Mesenchymal stem cell (in vitro differentiated cells and primary cell): ENCODE data around the gene MINDY4. TPM values are rescaled to one million over a fixed set of nuclear protein-coding genes. Genes with fewer than 3 reads are reported as not detected.

Source experiments
- DNase-seq: peaks from one replicate; pipeline ENCODE4 v3.0.0-alpha.2; 2013
- H2AFZ ChIP-seq: one replicate; pipeline ENCODE4 v1.6.1; 2013; ENCODE audit warnings: low read depth, mild to moderate bottlenecking, control low read depth, inconsistent platforms, low read length, moderate library complexity
- H2AK5ac ChIP-seq: 2 replicates; pipeline ENCODE4 v1.6.1; 2013; ENCODE audit warnings: low read length, moderate library complexity, mild to moderate bottlenecking, inconsistent platforms; ENCODE audit not compliant: severe bottlenecking
- H2BK120ac ChIP-seq: one replicate; pipeline ENCODE4 v1.6.1; 2013; ENCODE audit warnings: low read depth, mild to moderate bottlenecking, inconsistent platforms, low read length, moderate library complexity
- H2BK12ac ChIP-seq, 2 experiments: one replicate each; pipeline ENCODE4 v1.6.1; 2013; ENCODE audit warnings: inconsistent platforms in 2 of 2, low read length in 2 of 2, mild to moderate bottlenecking in 2 of 2, moderate library complexity in 2 of 2, control low read depth in 1 of 2
- H2BK15ac ChIP-seq: one replicate; pipeline ENCODE4 v1.6.1; 2013; ENCODE audit warnings: mild to moderate bottlenecking, low read depth, inconsistent platforms; ENCODE audit not compliant: poor library complexity, severe bottlenecking
- H2BK5ac ChIP-seq: 2 replicates; pipeline ENCODE4 v1.6.1; 2013; ENCODE audit warnings: low read depth, mild to moderate bottlenecking, low read length, control low read depth, inconsistent platforms; ENCODE audit not compliant: poor library complexity, severe bottlenecking
- H3K14ac ChIP-seq, 2 experiments: one replicate each; pipeline ENCODE4 v1.6.1; 2013; ENCODE audit warnings: inconsistent platforms in 2 of 2, low read length in 2 of 2, control low read depth in 1 of 2, mild to moderate bottlenecking in 1 of 2, moderate library complexity in 1 of 2
- H3K18ac ChIP-seq, 2 experiments: one replicate each; pipeline ENCODE4 v1.6.1; 2013; ENCODE audit warnings: inconsistent platforms in 2 of 2, low read length in 2 of 2, control low read depth in 1 of 2, low read depth in 1 of 2, mild to moderate bottlenecking in 1 of 2
- H3K23ac ChIP-seq, 2 experiments: one replicate each; pipeline ENCODE4 v1.6.1; 2013; ENCODE audit warnings: inconsistent platforms in 2 of 2, low read length in 2 of 2, mild to moderate bottlenecking in 2 of 2, moderate library complexity in 2 of 2, control low read depth in 1 of 2
- H3K27ac ChIP-seq: 2 replicates; pipeline ENCODE4 v1.5.1; 2013; ENCODE audit warnings: mild to moderate bottlenecking, moderate library complexity, low read length, control low read depth, inconsistent platforms; ENCODE audit not compliant: poor library complexity, severe bottlenecking
- H3K27me3 ChIP-seq, 2 experiments: 2 replicates each; pipeline versions ENCODE4 v1.6.1 to v1.7.0; 2013; ENCODE audit warnings: low read length in 2 of 2, mild to moderate bottlenecking in 2 of 2, moderate library complexity in 2 of 2, control low read depth in 1 of 2, inconsistent platforms in 1 of 2; ENCODE audit not compliant: control insufficient read depth in 1 of 2, insufficient read depth in 1 of 2
- H3K36me3 ChIP-seq, 2 experiments: 2 replicates each; pipeline versions ENCODE4 v1.6.1 to v1.7.0; 2013; ENCODE audit warnings: low read length in 2 of 2, control low read depth in 1 of 2, inconsistent platforms in 1 of 2, low read depth in 1 of 2, mild to moderate bottlenecking in 1 of 2; ENCODE audit not compliant: insufficient read depth in 2 of 2, control insufficient read depth in 1 of 2
- H3K4ac ChIP-seq, 2 experiments: one replicate each; pipeline ENCODE4 v1.6.1; 2013; ENCODE audit warnings: inconsistent platforms in 2 of 2, low read length in 2 of 2, mild to moderate bottlenecking in 2 of 2, moderate library complexity in 2 of 2, control low read depth in 1 of 2, low read depth in 1 of 2
- H3K4me1 ChIP-seq: 2 replicates; pipeline ENCODE4 v1.6.1; 2013; ENCODE audit warnings: low read depth, low read length, control low read depth; ENCODE audit not compliant: control insufficient read depth, insufficient read depth
- H3K4me2 ChIP-seq: 2 replicates; pipeline ENCODE4 v1.6.1; 2013; ENCODE audit warnings: low read length, mild to moderate bottlenecking, inconsistent platforms; ENCODE audit not compliant: poor library complexity, severe bottlenecking
- H3K4me3 ChIP-seq, 2 experiments: 2 replicates each; pipeline versions ENCODE4 v1.5.1 to v1.7.0; 2013; ENCODE audit warnings: low read length in 2 of 2, mild to moderate bottlenecking in 2 of 2, control low read depth in 1 of 2, low read depth in 1 of 2; ENCODE audit not compliant: insufficient read depth in 1 of 2
- H3K79me1 ChIP-seq: replicated peaks from 2 replicates; pipeline ENCODE4 v1.6.1; 2013; ENCODE audit warnings: mild to moderate bottlenecking, control low read depth, low read length, inconsistent platforms; ENCODE audit not compliant: poor library complexity, severe bottlenecking
- H3K9ac ChIP-seq: 2 replicates; pipeline ENCODE4 v1.7.0; 2013; ENCODE audit warnings: mild to moderate bottlenecking, low read length, moderate library complexity
- H3K9me3 ChIP-seq: 2 replicates; pipeline ENCODE4 v1.7.0; 2013; ENCODE audit warnings: mild to moderate bottlenecking, low read length; ENCODE audit not compliant: control insufficient read depth
- H4K8ac ChIP-seq: one replicate; pipeline ENCODE4 v1.6.1; 2013; ENCODE audit warnings: inconsistent platforms, mild to moderate bottlenecking, low read length, moderate library complexity
- H4K91ac ChIP-seq: one replicate; pipeline ENCODE4 v1.6.1; 2013; ENCODE audit warnings: mild to moderate bottlenecking, low read length, inconsistent platforms
- WGBS: methylation state at CpG from one replicate; pipeline ENCODE4 v1.1.7; 2013; ENCODE audit warnings: mixed read lengths; 5-methylcytosine and 5-hydroxymethylcytosine counted together
- polyA plus RNA-seq, 2 experiments: library from polyadenylated mRNA; stranded (reverse); fragments of 200-250 nt; gene quantifications; one replicate each; pipeline ENCODE4 v1.2.3, GENCODE V29; 2013

MINDY4 gene
- 2.6 TPM for polyA plus RNA-seq (2013, experiment 1 of 2)
- polyA plus RNA-seq (2013, experiment 2 of 2), result 2.8 TPM

- Histone ChIP-seq H3K4me1 (peaks cover 8% of the 10 kb centered on the region), H2AFZ (peak within 1 kb of the TSS; percentile 75), H3K27ac (peak within 1 kb of the TSS; percentile 61), H3K79me1 (peaks cover 33% of the 10 kb centered on the region), H2AK5ac (peak within 1 kb of the TSS; percentile 57), H3K18ac (peak within 1 kb of the TSS; percentile 71 to 92), H3K4ac (peak within 1 kb of the TSS; percentile 77 to 78), H3K14ac (peak within 1 kb of the TSS in 1 of 2 experiments; percentile 84), H2BK15ac (peak within 1 kb of the TSS; percentile 94), H4K91ac (peak within 1 kb of the TSS; percentile 83), H3K9ac (peak within 1 kb of the TSS; percentile 96), H3K27me3 (no peaks in the 10 kb centered on the region), H3K4me3 (peak within 1 kb of the TSS; percentile 81 to 90), H3K9me3 (no peaks in the 10 kb centered on the region), H3K36me3 (peaks cover 0 to 10% of the 10 kb centered on the region in 2 experiments), H2BK12ac (peak within 1 kb of the TSS; percentile 32 to 37), H3K4me2 (peak within 1 kb of the TSS; percentile 94), H4K8ac (peak within 1 kb of the TSS; percentile 97), H3K23ac (no peak within 1 kb of the TSS), H2BK120ac (peak within 1 kb of the TSS; percentile 90), H2BK5ac (no peak within 1 kb of the TSS)
- 4% methylated on average over 61 of the region's 62 CpGs for WGBS
- peak; percentile 88 for DNase-seq
These were observed at the start of gene MINDY4 for GRCh38 chr7:30771174-30771879. Gene MINDY4 (plus strand): TSS chr7:30771417. CDS start chr7:30771494, 77 bp downstream.

- no peak overlapping the region for H3K14ac ChIP-seq
- H2BK12ac ChIP-seq, result no peak overlapping the region
- peaks cover 42 to 58% of the 10 kb centered on the region in 2 experiments for H3K27me3 ChIP-seq
- H3K9ac ChIP-seq, result no peak overlapping the region
- no peak overlapping the region for H3K23ac ChIP-seq
- H3K4ac ChIP-seq, result no peak overlapping the region
- no peak for DNase-seq
- H2BK5ac ChIP-seq, result no peak overlapping the region
- H3K4me1 ChIP-seq, result no peaks in the 10 kb centered on the region
- H3K9me3 ChIP-seq, result peaks cover 42% of the 10 kb centered on the region
- no peak overlapping the region for H3K4me3 ChIP-seq
- H2BK15ac ChIP-seq, result no peak overlapping the region
- H3K4me2 ChIP-seq, result no peak overlapping the region
- no peak overlapping the region for H4K91ac ChIP-seq
- H2AK5ac ChIP-seq, result no peak overlapping the region
- no peak overlapping the region for H2BK120ac ChIP-seq
- no peak overlapping the region for H4K8ac ChIP-seq
- no peak overlapping the region for H2AFZ ChIP-seq
- H3K27ac ChIP-seq, result no peak overlapping the region
- H3K18ac ChIP-seq, result no peak overlapping the region
- H3K79me1 ChIP-seq, result no peaks in the 10 kb centered on the region
- no peaks in the 10 kb centered on the region for H3K36me3 ChIP-seq
- WGBS, result 42% methylated on average over 2 of the region's 2 CpGs
These were observed 49.0 kb upstream of the MINDY4 start for GRCh38 chr7:30722187-30722586.

- Histone ChIP-seq H2AFZ (no peak overlapping the region), H3K9me3 (peaks cover 42% of the 10 kb centered on the region), H3K23ac (no peak overlapping the region), H3K27me3 (peaks cover 46 to 58% of the 10 kb centered on the region in 2 experiments), H4K91ac (no peak overlapping the region), H3K36me3 (no peaks in the 10 kb centered on the region), H4K8ac (no peak overlapping the region), H3K14ac (no peak overlapping the region), H2BK15ac (no peak overlapping the region), H3K27ac (no peak overlapping the region), H3K4ac (no peak overlapping the region), H2AK5ac (no peak overlapping the region), H2BK120ac (no peak overlapping the region), H3K4me1 (no peaks in the 10 kb centered on the region), H3K4me3 (no peak overlapping the region), H3K79me1 (no peaks in the 10 kb centered on the region), H3K9ac (no peak overlapping the region), H2BK12ac (no peak overlapping the region), H3K18ac (no peak overlapping the region), H2BK5ac (no peak overlapping the region), H3K4me2 (no peak overlapping the region)
- no peak for DNase-seq
These were observed 48.5 kb upstream of the MINDY4 start for GRCh38 chr7:30722671-30723070.

GRCh38 chr7:30723776-30724175, 47.4 kb upstream of the MINDY4 start:
- Histone ChIP-seq H3K9me3 (peaks cover 33% of the 10 kb centered on the region), H2BK15ac (no peak overlapping the region), H3K4me2 (no peak overlapping the region), H3K4me1 (no peaks in the 10 kb centered on the region), H3K27ac (no peak overlapping the region), H2BK12ac (no peak overlapping the region), H2AK5ac (no peak overlapping the region), H3K4me3 (no peak overlapping the region), H3K14ac (no peak overlapping the region), H2AFZ (no peak overlapping the region), H3K23ac (no peak overlapping the region), H2BK120ac (no peak overlapping the region), H4K8ac (no peak overlapping the region), H3K18ac (no peak overlapping the region), H3K79me1 (no peaks in the 10 kb centered on the region), H3K27me3 (peaks cover 54 to 63% of the 10 kb centered on the region in 2 experiments), H2BK5ac (no peak overlapping the region), H3K9ac (no peak overlapping the region), H4K91ac (no peak overlapping the region), H3K4ac (no peak overlapping the region), H3K36me3 (no peaks in the 10 kb centered on the region)
- 80% methylated on average over 1 of the region's 4 CpGs for WGBS
- no peak for DNase-seq
